Central memory CD4-positive, alpha-beta T cell (primary cell): ENCODE data around the gene SLC9C2.
"Not testable (repeated sequence)": the region's sequence is repeated elsewhere in the genome, so short reads cannot be mapped to it uniquely, and the experiment has no call there.

Experiments
- DNase-seq: peaks from one replicate; pipeline ENCODE4 v3.0.0; 2022

SLC9C2 gene

GRCh38 chr1:173478094-173478674 is 124.7 kb downstream of the SLC9C2 start:
- no peak for DNase-seq

GRCh38 chr1:173477286-173478093 is 125.4 kb downstream of the SLC9C2 start, which contains the start of gene PRDX6:
PRDX6 (plus strand) TSS chr1:173477335; CDS start chr1:173477398, 63 bp downstream.
- peak; percentile 74 for DNase-seq

DNA sequence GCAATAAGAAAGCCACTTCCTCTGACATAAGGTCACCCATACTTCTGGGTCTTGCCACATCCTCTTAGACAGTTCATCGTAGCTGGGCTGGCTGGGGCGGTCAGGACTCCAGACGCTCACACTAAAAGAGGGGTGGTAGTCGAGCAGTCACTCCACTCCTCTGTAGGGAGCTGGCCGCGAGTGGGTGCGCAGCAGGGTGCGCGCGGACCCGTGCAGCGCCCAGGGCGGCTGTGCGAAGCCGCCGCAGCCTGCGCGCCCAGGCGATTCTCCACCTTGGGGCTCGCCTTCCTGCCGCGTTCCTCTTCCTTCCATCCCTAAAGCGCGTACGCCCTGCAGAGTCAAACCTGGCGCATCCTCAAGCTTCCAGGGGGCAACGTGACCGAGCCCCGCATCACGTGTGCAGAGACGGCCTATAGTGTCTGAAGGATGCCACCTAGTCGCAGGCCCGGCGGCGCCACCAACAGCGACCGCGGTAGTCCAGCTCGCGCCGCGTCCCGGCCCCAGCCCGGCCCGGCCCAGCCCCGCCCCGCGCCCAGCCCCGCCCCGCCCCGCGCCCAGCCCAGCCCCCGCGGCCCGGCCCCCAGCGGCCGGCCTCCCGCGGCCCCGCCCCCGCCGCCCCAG is 126.1 kb downstream of the SLC9C2 start:
- DNase-seq: peak; percentile 85

DNA sequence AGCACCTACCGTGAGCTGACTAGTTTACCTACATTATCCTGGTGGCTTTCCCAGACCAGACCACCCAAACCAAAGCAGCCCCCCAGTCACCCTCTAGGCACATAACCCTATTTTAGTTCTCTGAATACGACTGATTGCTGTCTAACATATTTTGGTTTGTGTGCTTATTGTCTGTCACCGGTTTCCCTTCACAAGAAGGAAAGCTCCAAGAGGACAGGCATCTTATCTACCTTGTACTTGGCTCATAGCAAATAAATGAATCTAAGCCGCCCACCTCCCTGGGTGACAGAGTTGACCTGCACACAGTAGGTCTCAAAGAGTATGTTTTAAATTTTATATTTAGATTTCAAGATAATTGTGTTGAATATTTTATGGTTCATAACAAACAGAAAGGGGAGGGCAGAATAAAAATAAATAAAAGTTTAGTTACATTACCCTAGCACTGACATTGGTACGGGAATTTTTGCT is 126.6 kb downstream of the SLC9C2 start:
- no peak for DNase-seq

- no peak for DNase-seq
Observed at GRCh38 chr1:173475564-173476196, 127.2 kb downstream of the SLC9C2 start.

DNA sequence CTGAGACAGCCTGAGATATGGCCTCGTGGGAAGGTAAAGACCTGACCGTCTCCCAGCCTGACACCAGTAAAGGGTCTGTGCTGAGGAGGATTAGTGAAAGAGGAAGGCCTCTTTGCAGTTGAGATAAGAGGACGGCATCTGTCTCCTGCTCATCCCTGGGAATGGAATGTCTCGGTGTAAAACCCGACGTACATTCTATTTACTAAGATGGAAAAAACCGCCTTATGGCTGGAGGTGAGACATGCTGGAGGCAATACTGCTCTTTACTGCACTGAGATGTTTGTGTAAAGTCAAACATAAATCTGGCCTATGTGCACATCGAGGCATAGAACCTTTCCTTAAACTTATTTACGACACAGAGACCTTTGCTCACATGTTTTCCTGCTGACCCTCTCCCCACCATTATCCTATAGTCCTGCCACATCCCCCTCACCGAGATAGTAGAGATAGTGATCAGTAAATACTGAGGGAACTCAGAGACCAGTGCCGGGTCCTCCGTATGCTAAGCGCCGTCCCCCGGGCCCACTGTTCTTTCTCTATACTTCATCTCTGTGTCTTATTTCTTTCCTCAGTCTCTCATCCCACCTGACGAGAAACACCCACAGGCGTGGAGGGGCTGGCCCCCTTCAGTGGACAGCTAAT is 128.0 kb downstream of the SLC9C2 start:
- DNase-seq: not testable (repeated sequence)

- no peak for DNase-seq
Observed at GRCh38 chr1:173474097-173474779, 128.6 kb downstream of the SLC9C2 start.

- no peak for DNase-seq
Observed at GRCh38 chr1:173473599-173474011, 129.3 kb downstream of the SLC9C2 start.

- no peak for DNase-seq
Observed at GRCh38 chr1:173470608-173471007, 132.3 kb downstream of the SLC9C2 start.

DNA sequence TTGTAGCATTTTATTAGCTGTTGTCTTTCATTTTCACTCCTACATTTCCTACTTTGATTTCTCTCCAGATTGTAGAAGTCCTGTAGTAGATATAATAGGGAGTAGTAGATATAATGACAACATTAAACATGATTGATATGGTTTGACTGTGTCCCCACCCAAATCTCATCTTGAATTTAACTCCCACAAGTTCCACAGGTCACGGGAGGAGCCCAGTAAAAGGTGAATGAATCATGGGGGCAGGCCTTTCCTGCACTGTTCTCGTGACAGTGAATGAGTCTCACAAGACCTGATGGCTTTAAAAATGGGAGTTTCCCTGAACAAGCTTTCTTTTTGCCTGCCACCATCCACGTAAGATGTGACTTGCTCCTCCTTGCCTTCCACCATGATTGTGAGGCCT is 133.2 kb downstream of the SLC9C2 start:
- no peak for DNase-seq

- DNase-seq: no peak
Observed at GRCh38 chr1:173467426-173467825, 135.4 kb downstream of the SLC9C2 start.

GRCh38 chr1:173464185-173464584 is 138.7 kb downstream of the SLC9C2 start:
- DNase-seq: not testable (repeated sequence)

DNA sequence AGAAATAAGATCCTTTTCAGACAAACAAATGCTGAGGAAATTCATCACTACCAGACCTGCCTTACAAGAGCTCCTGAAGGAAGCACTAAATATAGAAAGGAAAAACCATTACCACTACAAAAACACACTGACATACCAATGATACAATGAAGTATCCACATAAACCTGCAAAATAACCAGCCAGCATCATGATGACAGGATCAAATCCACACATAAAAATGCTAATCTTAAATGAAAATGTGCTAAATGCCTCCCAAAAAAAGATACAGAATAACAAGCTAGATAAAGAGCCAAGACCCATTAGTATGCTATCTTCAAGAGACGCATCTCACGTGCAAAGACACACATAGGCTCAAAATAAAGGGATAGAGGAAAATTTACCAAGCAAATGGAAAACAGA is 140.2 kb downstream of the SLC9C2 start:
- DNase-seq: not testable (repeated sequence)

GRCh38 chr1:173459885-173460284 is 143.0 kb downstream of the SLC9C2 start:
- DNase-seq: no peak

GRCh38 chr1:173454966-173455524 is 147.8 kb downstream of the SLC9C2 start:
- no peak for DNase-seq

DNA sequence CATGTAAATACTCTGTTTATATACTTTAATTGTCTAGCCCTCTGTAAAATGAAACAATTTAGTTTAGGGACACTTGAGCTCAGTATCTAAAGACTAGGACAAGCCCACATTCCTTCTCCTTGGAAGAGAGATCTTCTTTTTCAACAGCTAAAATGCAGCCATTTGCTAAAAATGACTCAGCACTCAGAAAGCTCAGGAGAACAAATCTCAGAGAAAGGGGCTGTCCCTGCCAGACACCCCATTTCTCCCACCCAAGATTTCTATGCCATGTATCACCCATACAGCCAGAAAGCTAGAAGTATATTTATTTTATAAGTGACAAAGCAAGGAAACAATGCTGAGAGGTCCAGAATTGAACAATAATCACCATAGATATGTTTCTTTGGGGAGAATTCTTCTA is 148.9 kb downstream of the SLC9C2 start:
- no peak for DNase-seq

DNA sequence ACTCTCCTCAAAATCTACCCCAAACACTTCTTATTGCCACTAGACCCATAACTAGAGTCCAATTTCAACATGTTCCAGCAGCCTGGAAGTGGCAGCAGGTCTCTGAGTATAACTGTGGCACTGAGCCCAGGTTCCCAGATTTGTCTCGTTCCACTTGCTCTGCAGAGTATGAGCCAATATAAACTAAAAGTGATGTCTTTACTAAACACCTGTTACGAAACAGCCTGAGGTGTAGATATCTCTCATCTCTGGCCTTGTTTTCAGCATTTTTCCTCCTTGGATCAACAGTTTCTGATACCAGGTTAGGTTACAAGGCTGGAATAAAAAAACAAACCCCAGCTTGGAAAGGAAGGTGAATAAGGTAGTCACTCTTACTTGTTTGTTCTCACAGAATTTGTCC is 150.9 kb downstream of the SLC9C2 start:
- no peak for DNase-seq
